HCT116 (cell line): ENCODE results near the gene DCHS2. TPM values are rescaled to one million over a fixed set of nuclear protein-coding genes. Genes with fewer than 3 reads are reported as not detected.

ENCODE experiments used
- ATAC-seq: fragments of 200-7000 bp; cut with Tn5 transposase; 2 replicates; pipeline ENCODE4 v1.9.1; 2020; ENCODE audit warnings: mild to moderate bottlenecking, moderate library complexity
- BruUV-seq: library from RNA; stranded (reverse); fragments of 400-500 nt; replicated peaks from 2 replicates; lab custom pipeline; 2021; lab: Mats Ljungman, UMichigan
- CTCF ChIA-PET: fragments of 300-600 bp; sonication (Branson Sonifier 250); formaldehyde crosslinking; loops from one replicate; lab custom pipeline; 2021; ENCODE audit warnings: antibody characterized with exemption; lab: Charles Lee
- POLR2A ChIA-PET: fragments of 300-600, 350-600 bp; sonication (Branson Sonifier 250); formaldehyde crosslinking; loops from one replicate; lab custom pipeline; 2021; ENCODE audit warnings: antibody characterized with exemption; lab: Charles Lee
- RAD21 ChIA-PET, 2 experiments: fragments of 300-600 bp; sonication (Branson Sonifier 250); formaldehyde crosslinking; loops; one replicate each; lab custom pipeline; 2023; ENCODE audit warnings: low total read pairs in 2 of 2; ENCODE audit not compliant: uncharacterized antibody in 2 of 2, unreplicated experiment in 2 of 2, low non-redundant PET in 1 of 2; lab: Charles Lee
- DNase-seq: peaks from one replicate; pipeline ENCODE4 v3.0.0-alpha.2; 2010; ENCODE audit warnings: low read depth, low spot score
- H2AFZ ChIP-seq: fragments of 200-600 bp; shearing (Covaris generic), sonication (generic); 2 replicates; pipeline ENCODE4 v1.6.1; 2017; ENCODE audit warnings: low read depth, mixed run types, mixed read lengths, antibody characterized with exemption, low read length; ENCODE audit not compliant: poor library complexity, severe bottlenecking
- H3K27ac ChIP-seq: 2 replicates; pipeline ENCODE4 v1.5.1; 2012; ENCODE audit warnings: low read depth, low read length
- H3K27me3 ChIP-seq: fragments of 200-600 bp; sonication (generic); 2 replicates; pipeline ENCODE4 v1.6.1; 2016; ENCODE audit warnings: mixed run types, low read length, mixed read lengths; ENCODE audit not compliant: insufficient read depth
- H3K36me3 ChIP-seq, 2 experiments: fragments of 200-500 bp in 1 of 2; fragments of 200-600 bp in 1 of 2; sonication (Bioruptor generic) in 1 of 2; sonication (generic) in 1 of 2; 2 replicates each; pipeline versions ENCODE4 v1.5.1 to v1.6.1; 2014 to 2016; ENCODE audit warnings: low read length in 2 of 2, inconsistent platforms in 1 of 2, mixed read lengths in 1 of 2, mixed run types in 1 of 2; ENCODE audit not compliant: insufficient read depth in 2 of 2, control insufficient read depth in 1 of 2
- H3K4me1 ChIP-seq, 2 experiments: fragments of 200-600 bp in 1 of 2; sonication (generic) in 1 of 2; 2 replicates each; pipeline versions ENCODE4 v1.5.1 to v1.6.1; 2012 to 2017; ENCODE audit warnings: low read length in 2 of 2, inconsistent platforms in 1 of 2, mild to moderate bottlenecking in 1 of 2, mixed read lengths in 1 of 2, mixed run types in 1 of 2, moderate library complexity in 1 of 2; ENCODE audit not compliant: insufficient read depth in 2 of 2, control insufficient read depth in 1 of 2
- H3K4me2 ChIP-seq: fragments of 200-600 bp; sonication (generic); 2 replicates; pipeline ENCODE4 v1.6.1; 2017; ENCODE audit warnings: mixed run types, low read length, mixed read lengths
- H3K4me3 ChIP-seq, 2 experiments: fragments of 200-600 bp in 1 of 2; sonication (generic) in 1 of 2; replicated peaks in 1 of 2; 2 replicates each; pipeline ENCODE4 v1.5.1; 2011 to 2016; ENCODE audit warnings: low read length in 2 of 2, control low read depth in 1 of 2, low read depth in 1 of 2, mild to moderate bottlenecking in 1 of 2, mixed read lengths in 1 of 2, mixed run types in 1 of 2
- H3K79me2 ChIP-seq: fragments of 200-600 bp; sonication (generic); 2 replicates; pipeline ENCODE4 v1.6.1; 2017; ENCODE audit warnings: mild to moderate bottlenecking, mixed run types, low read length, moderate library complexity, mixed read lengths; ENCODE audit not compliant: insufficient read depth
- H3K9ac ChIP-seq: fragments of 200-600 bp; sonication (generic); 2 replicates; pipeline ENCODE4 v1.6.1; 2016; ENCODE audit warnings: low read length, mixed read lengths
- H3K9me2 ChIP-seq: fragments of 200-600 bp; sonication (generic), shearing (Covaris generic); 2 replicates; pipeline ENCODE4 v1.6.1; 2017; ENCODE audit warnings: mixed run types, mild to moderate bottlenecking, moderate library complexity; ENCODE audit not compliant: insufficient read depth
- H3K9me3 ChIP-seq, 2 experiments: fragments of 200-500 bp in 1 of 2; fragments of 200-600 bp in 1 of 2; sonication (Bioruptor generic) in 1 of 2; sonication (generic) in 1 of 2; 2 replicates each; pipeline ENCODE4 v1.6.1; 2014 to 2017; ENCODE audit warnings: low read length in 2 of 2, mixed read lengths in 2 of 2, inconsistent platforms in 1 of 2, low read depth in 1 of 2, mild to moderate bottlenecking in 1 of 2, mixed run types in 1 of 2, moderate library complexity in 1 of 2; ENCODE audit not compliant: control insufficient read depth in 1 of 2, insufficient read depth in 1 of 2
- H4K20me1 ChIP-seq: fragments of 200-600 bp; sonication (generic), shearing (Covaris generic); 2 replicates; pipeline ENCODE4 v1.6.1; 2017; ENCODE audit warnings: mixed run types, mild to moderate bottlenecking, moderate library complexity; ENCODE audit not compliant: insufficient read depth
- CEBPB ChIP-seq: IDR thresholded peaks from 2 replicates; pipeline ENCODE4 v1.6.1; 2012; ENCODE audit warnings: low read depth
- EGR1 ChIP-seq: IDR thresholded peaks from 2 replicates; pipeline ENCODE4 v1.6.1; 2012; ENCODE audit warnings: low read depth
- ELF1 ChIP-seq: IDR thresholded peaks from 2 replicates; pipeline ENCODE4 v1.6.1; 2012; ENCODE audit warnings: low read depth, borderline replicate concordance
- EZH2 ChIP-seq: fragments of 200-600 bp; sonication (generic); IDR thresholded peaks from 2 replicates; pipeline ENCODE4 v1.6.1; 2017; ENCODE audit warnings: antibody characterized with exemption, mixed run types
- EZH2phosphoT487 ChIP-seq: fragments of 200-600 bp; IDR thresholded peaks from 2 replicates; pipeline ENCODE4 v1.6.1; 2018; ENCODE audit warnings: antibody characterized with exemption, borderline replicate concordance
- FOSL1 ChIP-seq: IDR thresholded peaks from 2 replicates; pipeline ENCODE4 v1.6.1; 2012; ENCODE audit warnings: low read depth
- POLR2A ChIP-seq: IDR thresholded peaks from 2 replicates; pipeline ENCODE4 v1.7.0; 2011; ENCODE audit warnings: borderline replicate concordance; ENCODE audit not compliant: insufficient read depth, insufficient read length; ENCODE audit errors: extremely low read depth
- POLR2AphosphoS5 ChIP-seq: IDR thresholded peaks from 2 replicates; pipeline ENCODE4 v1.6.1; 2011; ENCODE audit warnings: mild to moderate bottlenecking, low read depth, low read length, moderate library complexity
- RAD21 ChIP-seq: IDR thresholded peaks from 2 replicates; pipeline ENCODE4 v1.6.1; 2012; ENCODE audit warnings: low read depth, mild to moderate bottlenecking
- SIN3A ChIP-seq: IDR thresholded peaks from 2 replicates; pipeline ENCODE4 v1.6.1; 2012; ENCODE audit warnings: low read depth
- SP1 ChIP-seq: IDR thresholded peaks from 2 replicates; pipeline ENCODE4 v1.6.1; 2012; ENCODE audit warnings: low read depth
- SRF ChIP-seq: IDR thresholded peaks from 2 replicates; pipeline ENCODE4 v1.6.1; 2012; ENCODE audit warnings: low read depth
- YY1 ChIP-seq: IDR thresholded peaks from 2 replicates; pipeline ENCODE4 v1.6.1; 2011; ENCODE audit warnings: low read length, low read depth, moderate library complexity, mild to moderate bottlenecking; ENCODE audit not compliant: insufficient replicate concordance; ENCODE audit errors: extremely low read depth
- ZFX ChIP-seq: fragments of 450-650 bp; IDR thresholded peaks from 2 replicates; pipeline ENCODE4 v1.6.1; 2017
- ZNF274 ChIP-seq: fragments of 200-500 bp; sonication (Bioruptor generic); IDR thresholded peaks from 2 replicates; pipeline ENCODE4 v1.6.1; 2014; ENCODE audit warnings: mild to moderate bottlenecking, low read depth, low read length, inconsistent platforms
- intact Hi-C: fragments of 100-400 bp; cut with micrococcal nuclease; formaldehyde crosslinking; loops from 2 replicates; pipeline ENCODE4 v1.10.0; 2022
- total RNA-seq: library from RNA; stranded (reverse); gene quantifications from one replicate; pipeline ENCODE4 v1.2.1, GENCODE V29; 2021; ENCODE audit not compliant: unreplicated experiment
- TF ChIP-seq, protein P1 (sequence below): IDR thresholded peaks from 2 replicates; pipeline ENCODE4 v1.6.1; 2012
- TF ChIP-seq, protein P2 (sequence below), 3 experiments: fragments of 200-600 bp in 1 of 3; sonication (generic) in 1 of 3; IDR thresholded peaks in 2 of 3; conservative IDR thresholded peaks in 1 of 3; 2 replicates each; pipeline ENCODE4 v1.5.1; 2012 to 2017; ENCODE audit warnings: low read depth in 2 of 3, low read length in 2 of 3, antibody characterized with exemption in 1 of 3, borderline replicate concordance in 1 of 3, control low read depth in 1 of 3, mild to moderate bottlenecking in 1 of 3, mixed read lengths in 1 of 3, mixed run types in 1 of 3, moderate library complexity in 1 of 3; ENCODE audit not compliant: insufficient read depth in 1 of 3
- TF ChIP-seq, protein P3 (sequence below): IDR thresholded peaks from 2 replicates; pipeline ENCODE4 v1.6.1; 2012
- TF ChIP-seq, protein P4 (sequence below): IDR thresholded peaks from 2 replicates; pipeline ENCODE4 v1.6.1; 2012; ENCODE audit warnings: low read depth
- TF ChIP-seq, protein P5 (sequence below): IDR thresholded peaks from 2 replicates; pipeline ENCODE4 v1.6.1; 2011; ENCODE audit warnings: mild to moderate bottlenecking, low read length, moderate library complexity; ENCODE audit not compliant: insufficient replicate concordance; ENCODE audit errors: extremely low read depth

DCHS2 gene
- total RNA-seq, 1 experiment from 2014 or later: 0.05 TPM

DNA sequence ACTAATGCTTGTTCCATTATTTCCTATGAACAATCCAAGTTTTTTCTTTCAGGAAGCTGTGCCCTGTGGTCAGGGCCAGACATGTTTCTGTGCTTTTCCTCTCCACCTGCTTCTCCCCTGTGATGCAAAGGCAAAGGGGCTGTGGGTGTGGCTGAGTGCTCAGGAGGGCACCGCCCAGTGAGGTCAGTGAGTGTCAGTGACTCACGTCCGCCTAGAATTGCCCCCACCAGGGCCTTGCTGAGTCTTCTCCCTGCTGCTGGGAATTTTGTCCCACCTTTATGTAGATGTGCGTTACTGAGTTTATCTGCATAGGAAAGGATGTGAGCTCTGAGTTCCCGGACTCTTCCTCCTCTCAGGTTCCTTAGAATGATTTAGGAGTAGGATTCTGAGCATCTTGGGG lies 283.2 kb downstream of the DCHS2 start:
- ChIA-PET POLR2A (no interaction called here), RAD21 (no interaction called here)
- Histone ChIP-seq H3K4me1 (peaks cover 0 to 9% of the 10 kb centered on the region in 2 experiments; a peak in 2 of 4 replicates), H3K9ac (no peak overlapping the region), H3K27me3 (no peaks in the 10 kb centered on the region)
- TF ChIP-seq, protein P1, sequence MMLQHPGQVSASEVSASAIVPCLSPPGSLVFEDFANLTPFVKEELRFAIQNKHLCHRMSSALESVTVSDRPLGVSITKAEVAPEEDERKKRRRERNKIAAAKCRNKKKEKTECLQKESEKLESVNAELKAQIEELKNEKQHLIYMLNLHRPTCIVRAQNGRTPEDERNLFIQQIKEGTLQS: no peak
- TF ChIP-seq, protein P2, sequence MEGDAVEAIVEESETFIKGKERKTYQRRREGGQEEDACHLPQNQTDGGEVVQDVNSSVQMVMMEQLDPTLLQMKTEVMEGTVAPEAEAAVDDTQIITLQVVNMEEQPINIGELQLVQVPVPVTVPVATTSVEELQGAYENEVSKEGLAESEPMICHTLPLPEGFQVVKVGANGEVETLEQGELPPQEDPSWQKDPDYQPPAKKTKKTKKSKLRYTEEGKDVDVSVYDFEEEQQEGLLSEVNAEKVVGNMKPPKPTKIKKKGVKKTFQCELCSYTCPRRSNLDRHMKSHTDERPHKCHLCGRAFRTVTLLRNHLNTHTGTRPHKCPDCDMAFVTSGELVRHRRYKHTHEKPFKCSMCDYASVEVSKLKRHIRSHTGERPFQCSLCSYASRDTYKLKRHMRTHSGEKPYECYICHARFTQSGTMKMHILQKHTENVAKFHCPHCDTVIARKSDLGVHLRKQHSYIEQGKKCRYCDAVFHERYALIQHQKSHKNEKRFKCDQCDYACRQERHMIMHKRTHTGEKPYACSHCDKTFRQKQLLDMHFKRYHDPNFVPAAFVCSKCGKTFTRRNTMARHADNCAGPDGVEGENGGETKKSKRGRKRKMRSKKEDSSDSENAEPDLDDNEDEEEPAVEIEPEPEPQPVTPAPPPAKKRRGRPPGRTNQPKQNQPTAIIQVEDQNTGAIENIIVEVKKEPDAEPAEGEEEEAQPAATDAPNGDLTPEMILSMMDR (IDR thresholded peaks at IDR 0.05 in 2 of 3, conservative IDR thresholded peaks at IDR 0.05 in 1 of 3; ENCODE audit: borderline replicate concordance in 1 of 3, insufficient read depth in 1 of 3, low read depth in 2 of 3, low read length in 2 of 3): no peak
- TF ChIP-seq FOSL1 (no peak), ZFX (no peak), ELF1 (no peak), YY1 (no peak), CEBPB (no peak), EGR1 (no peak), SIN3A (no peak), ZNF274 (no peak), POLR2A (no peak), SP1 (no peak), EZH2 (no peak), RAD21 (no peak), SRF (no peak), POLR2AphosphoS5 (no peak), EZH2phosphoT487 (no peak)
- TF ChIP-seq, protein P3, sequence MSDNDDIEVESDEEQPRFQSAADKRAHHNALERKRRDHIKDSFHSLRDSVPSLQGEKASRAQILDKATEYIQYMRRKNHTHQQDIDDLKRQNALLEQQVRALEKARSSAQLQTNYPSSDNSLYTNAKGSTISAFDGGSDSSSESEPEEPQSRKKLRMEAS: no peak
- TF ChIP-seq, protein P4, sequence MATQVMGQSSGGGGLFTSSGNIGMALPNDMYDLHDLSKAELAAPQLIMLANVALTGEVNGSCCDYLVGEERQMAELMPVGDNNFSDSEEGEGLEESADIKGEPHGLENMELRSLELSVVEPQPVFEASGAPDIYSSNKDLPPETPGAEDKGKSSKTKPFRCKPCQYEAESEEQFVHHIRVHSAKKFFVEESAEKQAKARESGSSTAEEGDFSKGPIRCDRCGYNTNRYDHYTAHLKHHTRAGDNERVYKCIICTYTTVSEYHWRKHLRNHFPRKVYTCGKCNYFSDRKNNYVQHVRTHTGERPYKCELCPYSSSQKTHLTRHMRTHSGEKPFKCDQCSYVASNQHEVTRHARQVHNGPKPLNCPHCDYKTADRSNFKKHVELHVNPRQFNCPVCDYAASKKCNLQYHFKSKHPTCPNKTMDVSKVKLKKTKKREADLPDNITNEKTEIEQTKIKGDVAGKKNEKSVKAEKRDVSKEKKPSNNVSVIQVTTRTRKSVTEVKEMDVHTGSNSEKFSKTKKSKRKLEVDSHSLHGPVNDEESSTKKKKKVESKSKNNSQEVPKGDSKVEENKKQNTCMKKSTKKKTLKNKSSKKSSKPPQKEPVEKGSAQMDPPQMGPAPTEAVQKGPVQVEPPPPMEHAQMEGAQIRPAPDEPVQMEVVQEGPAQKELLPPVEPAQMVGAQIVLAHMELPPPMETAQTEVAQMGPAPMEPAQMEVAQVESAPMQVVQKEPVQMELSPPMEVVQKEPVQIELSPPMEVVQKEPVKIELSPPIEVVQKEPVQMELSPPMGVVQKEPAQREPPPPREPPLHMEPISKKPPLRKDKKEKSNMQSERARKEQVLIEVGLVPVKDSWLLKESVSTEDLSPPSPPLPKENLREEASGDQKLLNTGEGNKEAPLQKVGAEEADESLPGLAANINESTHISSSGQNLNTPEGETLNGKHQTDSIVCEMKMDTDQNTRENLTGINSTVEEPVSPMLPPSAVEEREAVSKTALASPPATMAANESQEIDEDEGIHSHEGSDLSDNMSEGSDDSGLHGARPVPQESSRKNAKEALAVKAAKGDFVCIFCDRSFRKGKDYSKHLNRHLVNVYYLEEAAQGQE: no peak
- TF ChIP-seq, protein P5, sequence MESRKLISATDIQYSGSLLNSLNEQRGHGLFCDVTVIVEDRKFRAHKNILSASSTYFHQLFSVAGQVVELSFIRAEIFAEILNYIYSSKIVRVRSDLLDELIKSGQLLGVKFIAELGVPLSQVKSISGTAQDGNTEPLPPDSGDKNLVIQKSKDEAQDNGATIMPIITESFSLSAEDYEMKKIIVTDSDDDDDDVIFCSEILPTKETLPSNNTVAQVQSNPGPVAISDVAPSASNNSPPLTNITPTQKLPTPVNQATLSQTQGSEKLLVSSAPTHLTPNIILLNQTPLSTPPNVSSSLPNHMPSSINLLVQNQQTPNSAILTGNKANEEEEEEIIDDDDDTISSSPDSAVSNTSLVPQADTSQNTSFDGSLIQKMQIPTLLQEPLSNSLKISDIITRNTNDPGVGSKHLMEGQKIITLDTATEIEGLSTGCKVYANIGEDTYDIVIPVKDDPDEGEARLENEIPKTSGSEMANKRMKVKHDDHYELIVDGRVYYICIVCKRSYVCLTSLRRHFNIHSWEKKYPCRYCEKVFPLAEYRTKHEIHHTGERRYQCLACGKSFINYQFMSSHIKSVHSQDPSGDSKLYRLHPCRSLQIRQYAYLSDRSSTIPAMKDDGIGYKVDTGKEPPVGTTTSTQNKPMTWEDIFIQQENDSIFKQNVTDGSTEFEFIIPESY: no peak
- TF ChIP-seq, all 23 proteins: peak for 0
- Histone ChIP-seq H3K36me3 (no peaks in the 10 kb centered on the region), H3K4me2 (peak overlapping the region; percentile 8; the same call in 1 of the 2 replicates), H4K20me1 (no peaks in the 10 kb centered on the region), H2AFZ (no peak overlapping the region), H3K79me2 (no peaks in the 10 kb centered on the region), H3K9me2 (no peaks in the 10 kb centered on the region), H3K9me3 (no peaks in the 10 kb centered on the region), H3K27ac (no peak overlapping the region), H3K4me3 (no peak overlapping the region)
- CTCF ChIA-PET: no interaction called here
- intact Hi-C loops: no loop called here
- peak; percentile 78 for ATAC-seq
- DNase-seq: peak; percentile 34
- BruUV-seq: no TSS peak
